ENCODE results near the gene DOK5.

GRCh38 chr20:54534101-54534500 is 58.7 kb downstream of the DOK5 start:
- TF ChIP-seq CTCF (IDR thresholded peaks at IDR 0.05) (no peak), POLR2AphosphoS5 (IDR thresholded peaks at IDR 0.05) (no peak)

Measured in prostate gland (tissue), 2 donors.